CD4-positive, alpha-beta T cell (primary cell): ENCODE measurements around the gene OR51B2. TPM values are rescaled to one million over a fixed set of nuclear protein-coding genes. Genes with fewer than 3 reads are reported as not detected.

Experiments used
- ATAC-seq: fragments of 200-7000 bp; cut with Tn5 transposase; one replicate; pipeline ENCODE4 v1.10.0; 2022; ENCODE audit warnings: mild to moderate bottlenecking; ENCODE audit not compliant: poor library complexity
- CTCF ChIA-PET: fragments of 350-600 bp; sonication (Branson Sonifier 250); formaldehyde crosslinking; loops from one replicate; lab custom pipeline; 2021; ENCODE audit warnings: antibody characterized with exemption, inconsistent platforms; lab: Charles Lee
- POLR2A ChIA-PET: fragments of 350-600 bp; sonication (Branson Sonifier 250); formaldehyde crosslinking; loops from one replicate; lab custom pipeline; 2021; ENCODE audit warnings: antibody characterized with exemption, inconsistent platforms; lab: Charles Lee
- DNase-seq, 14 experiments: peaks; one replicate each; pipeline ENCODE4 v3.0.0-alpha.2; 2013 to 2020; ENCODE audit warnings: mixed read lengths in 2 of 14
- H3K27ac ChIP-seq, 2 donors: one replicate each; pipeline versions ENCODE4 v1.5.1 to v1.7.0; 2013; ENCODE audit warnings: low read length in 2 of 2, low read depth in 1 of 2, mild to moderate bottlenecking in 1 of 2
- H3K27me3 ChIP-seq, 2 experiments: 1 replicate in 1 of 2; 2 replicates in 1 of 2; pipeline versions ENCODE4 v1.6.1 to v1.7.0; 2013; ENCODE audit warnings: low read length in 2 of 2, control low read depth in 1 of 2, mild to moderate bottlenecking in 1 of 2, moderate library complexity in 1 of 2; ENCODE audit not compliant: insufficient read depth in 2 of 2, control insufficient read depth in 1 of 2
- H3K36me3 ChIP-seq: one replicate; pipeline ENCODE4 v1.6.1; 2013; ENCODE audit warnings: low read length, control low read depth; ENCODE audit not compliant: insufficient read depth
- H3K4me1 ChIP-seq: one replicate; pipeline ENCODE4 v1.6.1; 2013; ENCODE audit warnings: low read length, control low read depth; ENCODE audit not compliant: insufficient read depth
- H3K4me3 ChIP-seq: one replicate; pipeline ENCODE4 v1.5.1; 2013; ENCODE audit warnings: mild to moderate bottlenecking, low read length, moderate library complexity
- H3K9me3 ChIP-seq, 2 experiments: 1 replicate in 1 of 2; 2 replicates in 1 of 2; pipeline versions ENCODE4 v1.6.1 to v1.7.0; 2013; ENCODE audit warnings: low read length in 2 of 2, mild to moderate bottlenecking in 2 of 2, control low read depth in 1 of 2, moderate library complexity in 1 of 2; ENCODE audit not compliant: control insufficient read depth in 1 of 2, insufficient read depth in 1 of 2
- H3K27ac Mint-ChIP-seq: one replicate; pipeline ENCODE4 v1.8.0; 2020; ENCODE audit warnings: mixed read lengths
- H3K27me3 Mint-ChIP-seq: one replicate; pipeline ENCODE4 v1.8.0; 2021; ENCODE audit warnings: mixed read lengths
- H3K36me3 Mint-ChIP-seq: one replicate; pipeline ENCODE4 v1.8.0; 2021; ENCODE audit warnings: low read depth, mixed read lengths
- H3K4me1 Mint-ChIP-seq: one replicate; pipeline ENCODE4 v1.8.0; 2021; ENCODE audit warnings: low read depth, mixed read lengths
- H3K4me3 Mint-ChIP-seq: one replicate; pipeline ENCODE4 v1.8.0; 2020; ENCODE audit warnings: mild to moderate bottlenecking, mixed read lengths
- H3K9me3 Mint-ChIP-seq: one replicate; pipeline ENCODE4 v1.8.0; 2020; ENCODE audit warnings: mixed read lengths
- intact Hi-C, 2 experiments: fragments of 100-400 bp; cut with DNase I in 1 of 2; cut with micrococcal nuclease in 1 of 2; formaldehyde crosslinking; loops; one replicate each; pipeline versions ENCODE4 v1.15.1 to v1.9.0; 2023 to 2025; cut with DNase I, micrococcal nuclease
- total RNA-seq, 174 experiments: library from RNA in 2 of 174; stranded (reverse) in 2 of 174; gene quantifications; one replicate each; pipeline ENCODE4 v1.2.3 and lab custom pipeline; 2021 to 2026
- TF ChIP-seq, protein P1 (sequence below): fragments of 200-600 bp; IDR thresholded peaks from one replicate; pipeline ENCODE4 v1.8.0; 2022; ENCODE audit warnings: antibody characterized with exemption, mild to moderate bottlenecking

Gene OR51B2
- total RNA-seq, 2 experiments from 2014 or later, result not detected

DNA sequence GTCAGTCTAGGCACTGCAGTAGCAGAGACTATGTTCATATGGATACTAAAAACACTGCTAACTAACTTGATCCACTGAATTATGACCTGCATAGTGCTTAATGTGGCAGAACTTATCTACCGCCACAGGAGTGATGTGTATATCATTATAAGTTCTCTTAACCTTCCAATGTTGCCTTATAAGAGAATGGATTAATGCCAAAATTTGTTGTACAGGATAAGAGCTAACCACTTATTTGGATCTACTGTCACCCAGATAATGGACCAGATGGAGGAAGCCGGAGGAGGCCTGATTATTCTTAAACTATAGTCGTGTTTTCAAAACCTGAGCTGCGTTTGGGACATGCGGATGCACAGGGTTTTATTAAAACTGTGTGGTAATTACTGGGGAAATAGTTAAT is 20.5 kb downstream of the OR51B2 start:
- no peaks in the 10 kb centered on the region for H3K9me3 ChIP-seq
- intact Hi-C loops, result no loop called here
- POLR2A ChIA-PET, result no interaction called here
- Mint-ChIP-seq H3K27ac (no peak overlapping the region), H3K4me1 (no peaks in the 10 kb centered on the region), H3K36me3 (no peaks in the 10 kb centered on the region), H3K4me3 (no peak overlapping the region), H3K27me3 (peaks cover 7% of the 10 kb centered on the region), H3K9me3 (no peaks in the 10 kb centered on the region)
- CTCF ChIA-PET, result no interaction called here
- no peak for ATAC-seq
- H3K4me1 ChIP-seq, result no peaks in the 10 kb centered on the region
- no peaks in the 10 kb centered on the region for H3K27me3 ChIP-seq
- no peak overlapping the region for H3K27ac ChIP-seq
- H3K4me3 ChIP-seq, result no peak overlapping the region
- TF ChIP-seq, protein P1, sequence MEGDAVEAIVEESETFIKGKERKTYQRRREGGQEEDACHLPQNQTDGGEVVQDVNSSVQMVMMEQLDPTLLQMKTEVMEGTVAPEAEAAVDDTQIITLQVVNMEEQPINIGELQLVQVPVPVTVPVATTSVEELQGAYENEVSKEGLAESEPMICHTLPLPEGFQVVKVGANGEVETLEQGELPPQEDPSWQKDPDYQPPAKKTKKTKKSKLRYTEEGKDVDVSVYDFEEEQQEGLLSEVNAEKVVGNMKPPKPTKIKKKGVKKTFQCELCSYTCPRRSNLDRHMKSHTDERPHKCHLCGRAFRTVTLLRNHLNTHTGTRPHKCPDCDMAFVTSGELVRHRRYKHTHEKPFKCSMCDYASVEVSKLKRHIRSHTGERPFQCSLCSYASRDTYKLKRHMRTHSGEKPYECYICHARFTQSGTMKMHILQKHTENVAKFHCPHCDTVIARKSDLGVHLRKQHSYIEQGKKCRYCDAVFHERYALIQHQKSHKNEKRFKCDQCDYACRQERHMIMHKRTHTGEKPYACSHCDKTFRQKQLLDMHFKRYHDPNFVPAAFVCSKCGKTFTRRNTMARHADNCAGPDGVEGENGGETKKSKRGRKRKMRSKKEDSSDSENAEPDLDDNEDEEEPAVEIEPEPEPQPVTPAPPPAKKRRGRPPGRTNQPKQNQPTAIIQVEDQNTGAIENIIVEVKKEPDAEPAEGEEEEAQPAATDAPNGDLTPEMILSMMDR, result no peak
- no peak for DNase-seq
- no peaks in the 10 kb centered on the region for H3K36me3 ChIP-seq

- ATAC-seq (no peak), DNase-seq (no peak)
- Mint-ChIP-seq H3K4me1 (no peaks in the 10 kb centered on the region), H3K9me3 (no peaks in the 10 kb centered on the region), H3K27me3 (peaks cover 3% of the 10 kb centered on the region), H3K36me3 (no peaks in the 10 kb centered on the region), H3K4me3 (no peak within 1 kb of the TSS), H3K27ac (no peak within 1 kb of the TSS)
- Histone ChIP-seq H3K27ac (no peak within 1 kb of the TSS), H3K36me3 (no peaks in the 10 kb centered on the region), H3K9me3 (no peaks in the 10 kb centered on the region), H3K27me3 (no peaks in the 10 kb centered on the region), H3K4me1 (no peaks in the 10 kb centered on the region), H3K4me3 (no peak within 1 kb of the TSS)
- POLR2A ChIA-PET, result no interaction called here
- intact Hi-C loops, result no loop called here
- TF ChIP-seq, protein P1, result no peak
- CTCF ChIA-PET, result no interaction called here
Observed at GRCh38 chr11:5301846-5302245, 22.3 kb downstream of the OR51B2 start, which contains the start of gene OR51B4. Gene OR51B4, minus strand, starts transcription at chr11:5301946. Its CDS starts 0 bp downstream, at chr11:5301946.

DNA sequence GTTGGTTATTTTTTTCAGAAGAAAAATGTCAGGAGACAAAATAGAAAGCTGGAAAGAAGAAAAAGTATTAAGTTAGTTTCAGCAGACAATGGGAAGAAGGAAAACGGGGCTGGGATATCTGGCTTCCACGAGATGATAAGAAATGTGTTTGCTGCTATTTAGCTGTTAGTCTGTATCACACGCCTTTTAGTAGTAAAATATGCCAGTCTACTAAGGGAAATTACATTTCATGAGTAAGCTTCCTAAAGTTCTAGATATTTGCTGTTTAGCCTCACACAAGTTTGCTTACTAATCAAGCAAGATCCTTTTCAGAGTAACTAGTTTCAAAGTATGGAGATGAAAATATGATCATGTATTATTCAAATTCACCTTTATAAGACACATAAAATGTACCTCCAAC is 23.8 kb downstream of the OR51B2 start:
- no peak overlapping the region for H3K4me3 Mint-ChIP-seq
- intact Hi-C loops, result no loop called here
- ATAC-seq (no peak), DNase-seq (no peak)
- H3K27me3 Mint-ChIP-seq, result peaks cover 3% of the 10 kb centered on the region
- no peak overlapping the region for H3K27ac ChIP-seq
- ChIA-PET POLR2A (no interaction called here), CTCF (no interaction called here)
- H3K9me3 ChIP-seq, result no peaks in the 10 kb centered on the region
- no peaks in the 10 kb centered on the region for H3K36me3 Mint-ChIP-seq
- no peaks in the 10 kb centered on the region for H3K27me3 ChIP-seq
- no peak overlapping the region for H3K4me3 ChIP-seq
- no peak overlapping the region for H3K27ac Mint-ChIP-seq
- H3K36me3 ChIP-seq, result no peaks in the 10 kb centered on the region
- H3K4me1 Mint-ChIP-seq, result no peaks in the 10 kb centered on the region
- TF ChIP-seq, protein P1, result no peak
- no peaks in the 10 kb centered on the region for H3K9me3 Mint-ChIP-seq
- no peaks in the 10 kb centered on the region for H3K4me1 ChIP-seq
